HG03103 (cell line): Measurements from ENCODE around the gene GPR108.

Source experiments
- ATAC-seq: cut with Tn5 transposase; IDR thresholded peaks from one replicate; pipeline ENCODE4 v1.9.1; 2021; ENCODE audit warnings: low read depth; ENCODE audit not compliant: unreplicated experiment

GPR108 gene

GRCh38 chr19:6685482-6685881, 51.9 kb downstream of the GPR108 start:
- no peak for ATAC-seq

GRCh38 chr19:6683971-6684370, 53.4 kb downstream of the GPR108 start:
- no peak for ATAC-seq

- ATAC-seq, result no peak
Observed at GRCh38 chr19:6682607-6683128, 54.7 kb downstream of the GPR108 start.

DNA sequence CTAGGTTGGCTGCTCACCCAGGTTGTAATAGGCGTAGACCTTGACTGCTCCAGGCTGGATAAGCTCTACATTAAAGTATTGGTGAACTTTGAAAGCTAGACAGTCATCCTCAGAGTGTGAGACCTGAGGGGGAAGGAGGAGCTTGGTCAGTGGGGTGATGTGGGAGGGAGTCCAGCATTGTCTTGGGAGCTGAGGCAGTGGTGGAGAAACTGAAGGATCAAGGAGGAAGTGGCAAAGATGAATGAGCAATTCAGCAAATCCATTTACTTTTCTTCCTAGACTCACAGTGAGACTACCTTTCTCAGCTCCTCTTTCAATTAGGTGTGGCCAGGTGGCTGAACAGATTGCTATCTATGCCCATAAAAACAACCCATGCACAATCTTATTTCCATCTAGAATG, 57.2 kb downstream of the GPR108 start:
- no peak for ATAC-seq
